Measurements from ENCODE around the gene NTRK2. TPM values are rescaled to one million over a fixed set of nuclear protein-coding genes. Genes with fewer than 3 reads are reported as not detected.

The NTRK2 gene
- total RNA-seq, 1 experiment from 2014 or later: not detected

DNA sequence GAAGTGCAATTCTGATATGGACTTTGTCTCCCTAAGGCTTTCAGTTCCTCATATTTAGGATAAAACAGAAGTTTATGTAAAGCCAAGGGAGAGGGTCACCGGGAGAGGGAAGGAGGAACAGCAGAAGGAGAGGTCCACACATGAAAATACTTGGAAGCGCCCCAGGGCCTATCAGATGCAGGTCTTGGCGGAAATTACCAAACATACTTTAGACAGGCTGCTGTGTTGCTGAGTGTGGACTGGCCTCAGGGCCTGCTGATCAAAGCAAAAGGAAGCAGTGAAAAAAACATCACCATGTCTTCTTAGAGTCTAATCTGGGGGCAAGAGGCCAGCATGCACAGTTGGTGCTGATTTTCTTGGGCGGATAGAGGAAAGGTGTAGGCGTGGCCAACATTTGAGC is 14.1 kb upstream of the NTRK2 start (continued):
- no peak for TF ChIP-seq EGR1 (IDR thresholded peaks at IDR 0.05; ENCODE audit: low read depth)
- no peak for TF ChIP-seq TCF7L2 (IDR thresholded peaks at IDR 0.05; ENCODE audit: borderline replicate concordance, extremely low read depth, insufficient read depth, insufficient read length)

- H4K20me1 ChIP-seq (ENCODE audit: insufficient read depth): no peaks in the 10 kb centered on the region
- CTCF ChIA-PET: no interaction called here
- no peak overlapping the region for H3K9ac ChIP-seq (ENCODE audit: low read length)
- RAD21 ChIA-PET (ENCODE audit: low non-redundant PET in 1 of 2, low total read pairs in 2 of 2, uncharacterized antibody in 2 of 2, unreplicated experiment in 2 of 2): no interaction called here
- POLR2A ChIA-PET: no interaction called here
- H3K9me2 ChIP-seq (ENCODE audit: insufficient read depth): no peaks in the 10 kb centered on the region
- BruUV-seq (replicated peaks): no TSS peak
- H3K9me3 ChIP-seq (ENCODE audit: control insufficient read depth in 1 of 2, insufficient read depth in 1 of 2, low read depth in 1 of 2, low read length in 2 of 2): no peaks in the 10 kb centered on the region
- H2AFZ ChIP-seq (ENCODE audit: low read depth, low read length, poor library complexity, severe bottlenecking): no peak overlapping the region
- H3K27me3 ChIP-seq (ENCODE audit: insufficient read depth, low read length): no peaks in the 10 kb centered on the region
- TF ChIP-seq EZH2phosphoT487 (IDR thresholded peaks at IDR 0.05; ENCODE audit: borderline replicate concordance) (no peak), SRF (IDR thresholded peaks at IDR 0.05; ENCODE audit: low read depth) (no peak), ZNF274 (IDR thresholded peaks at IDR 0.05; ENCODE audit: low read depth, low read length) (no peak), FOSL1 (IDR thresholded peaks at IDR 0.05; ENCODE audit: low read depth) (no peak), CBX3 (IDR thresholded peaks at IDR 0.05; ENCODE audit: low read depth) (no peak)
- TF ChIP-seq, protein P1, sequence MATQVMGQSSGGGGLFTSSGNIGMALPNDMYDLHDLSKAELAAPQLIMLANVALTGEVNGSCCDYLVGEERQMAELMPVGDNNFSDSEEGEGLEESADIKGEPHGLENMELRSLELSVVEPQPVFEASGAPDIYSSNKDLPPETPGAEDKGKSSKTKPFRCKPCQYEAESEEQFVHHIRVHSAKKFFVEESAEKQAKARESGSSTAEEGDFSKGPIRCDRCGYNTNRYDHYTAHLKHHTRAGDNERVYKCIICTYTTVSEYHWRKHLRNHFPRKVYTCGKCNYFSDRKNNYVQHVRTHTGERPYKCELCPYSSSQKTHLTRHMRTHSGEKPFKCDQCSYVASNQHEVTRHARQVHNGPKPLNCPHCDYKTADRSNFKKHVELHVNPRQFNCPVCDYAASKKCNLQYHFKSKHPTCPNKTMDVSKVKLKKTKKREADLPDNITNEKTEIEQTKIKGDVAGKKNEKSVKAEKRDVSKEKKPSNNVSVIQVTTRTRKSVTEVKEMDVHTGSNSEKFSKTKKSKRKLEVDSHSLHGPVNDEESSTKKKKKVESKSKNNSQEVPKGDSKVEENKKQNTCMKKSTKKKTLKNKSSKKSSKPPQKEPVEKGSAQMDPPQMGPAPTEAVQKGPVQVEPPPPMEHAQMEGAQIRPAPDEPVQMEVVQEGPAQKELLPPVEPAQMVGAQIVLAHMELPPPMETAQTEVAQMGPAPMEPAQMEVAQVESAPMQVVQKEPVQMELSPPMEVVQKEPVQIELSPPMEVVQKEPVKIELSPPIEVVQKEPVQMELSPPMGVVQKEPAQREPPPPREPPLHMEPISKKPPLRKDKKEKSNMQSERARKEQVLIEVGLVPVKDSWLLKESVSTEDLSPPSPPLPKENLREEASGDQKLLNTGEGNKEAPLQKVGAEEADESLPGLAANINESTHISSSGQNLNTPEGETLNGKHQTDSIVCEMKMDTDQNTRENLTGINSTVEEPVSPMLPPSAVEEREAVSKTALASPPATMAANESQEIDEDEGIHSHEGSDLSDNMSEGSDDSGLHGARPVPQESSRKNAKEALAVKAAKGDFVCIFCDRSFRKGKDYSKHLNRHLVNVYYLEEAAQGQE (IDR thresholded peaks at IDR 0.05; ENCODE audit: low read depth): no peak
- ATAC-seq (no peak), DNase-seq (ENCODE audit: low read depth, low spot score) (no peak)
- H3K36me3 ChIP-seq (ENCODE audit: control insufficient read depth in 1 of 2, insufficient read depth in 2 of 2, low read length in 2 of 2): no peaks in the 10 kb centered on the region
- no peak overlapping the region for H3K27ac ChIP-seq (ENCODE audit: low read depth, low read length)
- no peak overlapping the region for H3K4me3 ChIP-seq (replicated peaks in 1 of 2; ENCODE audit: low read depth in 1 of 2, low read length in 2 of 2)
- no peak overlapping the region for H3K4me2 ChIP-seq (ENCODE audit: low read length)
- H3K4me1 ChIP-seq (ENCODE audit: control insufficient read depth in 1 of 2, insufficient read depth in 2 of 2, low read length in 2 of 2): no peaks in the 10 kb centered on the region
- H3K79me2 ChIP-seq (ENCODE audit: insufficient read depth, low read length): no peaks in the 10 kb centered on the region
- intact Hi-C loops (cut with micrococcal nuclease): no loop called here
Measured at GRCh38 chr9:84659313-84659712, 10.2 kb upstream of the NTRK2 start.

All from HCT116 (cell line).